CD4-positive, alpha-beta T cell treated with Interleukin-17A for 4 hours (primary cell): ENCODE measurements around the gene ATF3.

Source experiments
- DNase-seq: peaks from one replicate; pipeline ENCODE4 v3.0.0-alpha.2; 2020; ENCODE audit warnings: mixed read lengths

Gene ATF3

GRCh38 chr1:212608392-212608958, at the start of gene ATF3:
TSS of gene ATF3 (plus strand) at chr1:212608761. CDS start at chr1:212615022, 6,261 bp downstream.
- peak; percentile 86 for DNase-seq

DNA sequence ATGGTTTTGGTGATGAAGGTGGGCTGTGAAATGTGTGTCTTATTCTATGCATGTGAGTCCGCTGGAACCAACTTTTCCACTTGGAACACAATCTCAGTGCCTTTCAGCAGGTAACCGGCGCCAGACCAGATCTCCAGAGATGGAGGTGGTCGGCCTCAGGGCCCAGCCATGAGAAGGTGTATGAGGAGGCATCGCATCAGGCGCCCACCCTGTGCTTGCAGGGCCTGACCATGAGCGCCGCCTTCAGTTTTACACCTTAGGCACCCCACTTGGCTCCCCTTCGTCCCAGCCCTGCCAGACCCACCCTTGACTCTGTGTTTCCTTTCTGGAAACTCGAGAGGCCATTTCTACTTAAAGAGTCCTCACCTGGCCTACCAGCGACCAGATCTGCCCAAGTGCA, 48.6 kb upstream of the ATF3 start:
- DNase-seq: no peak

- no peak for DNase-seq
These were observed 47.6 kb upstream of the ATF3 start for GRCh38 chr1:212560933-212561460.

- DNase-seq: no peak
These were observed 47.0 kb upstream of the ATF3 start for GRCh38 chr1:212561501-212561931.

GRCh38 chr1:212562771-212563170, 45.8 kb upstream of the ATF3 start:
- no peak for DNase-seq

GRCh38 chr1:212565079-212565478, 43.5 kb upstream of the ATF3 start:
- DNase-seq: no peak

DNA sequence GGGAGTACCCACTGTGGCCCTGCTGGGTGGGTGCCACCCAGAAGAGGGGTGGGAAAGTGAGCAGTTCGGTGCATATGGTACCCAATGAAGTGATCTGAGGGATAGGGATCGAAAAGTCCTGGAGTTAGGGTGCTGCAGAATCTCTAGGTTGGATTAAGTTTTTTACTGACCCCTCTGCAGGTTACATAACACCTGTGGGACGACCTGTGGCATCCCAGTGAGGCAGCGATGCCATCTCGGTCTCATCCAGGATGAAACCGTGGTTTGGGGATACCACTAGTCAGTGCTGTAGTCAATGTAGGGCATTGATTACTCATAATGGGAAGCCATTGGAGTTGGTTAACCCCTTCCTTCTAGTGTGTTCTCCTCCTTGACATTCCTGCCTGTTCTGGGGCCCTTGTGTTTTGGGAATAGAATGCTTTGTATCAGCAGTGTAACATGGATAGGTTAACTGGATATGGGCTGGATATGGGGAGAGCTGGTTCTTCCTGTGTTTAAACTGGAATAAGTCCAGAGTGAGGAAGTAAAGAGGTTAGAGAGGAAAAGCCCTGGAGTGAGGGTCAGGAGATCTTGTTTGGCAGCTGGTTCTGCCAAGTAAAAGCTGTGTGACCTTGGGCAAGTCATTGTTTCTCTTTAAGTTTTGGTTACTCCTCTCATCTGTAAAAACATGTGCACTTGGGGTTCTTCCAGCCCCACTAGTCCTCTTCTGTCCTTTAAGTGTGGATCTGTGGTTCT, 42.8 kb upstream of the ATF3 start:
- DNase-seq: no peak

DNA sequence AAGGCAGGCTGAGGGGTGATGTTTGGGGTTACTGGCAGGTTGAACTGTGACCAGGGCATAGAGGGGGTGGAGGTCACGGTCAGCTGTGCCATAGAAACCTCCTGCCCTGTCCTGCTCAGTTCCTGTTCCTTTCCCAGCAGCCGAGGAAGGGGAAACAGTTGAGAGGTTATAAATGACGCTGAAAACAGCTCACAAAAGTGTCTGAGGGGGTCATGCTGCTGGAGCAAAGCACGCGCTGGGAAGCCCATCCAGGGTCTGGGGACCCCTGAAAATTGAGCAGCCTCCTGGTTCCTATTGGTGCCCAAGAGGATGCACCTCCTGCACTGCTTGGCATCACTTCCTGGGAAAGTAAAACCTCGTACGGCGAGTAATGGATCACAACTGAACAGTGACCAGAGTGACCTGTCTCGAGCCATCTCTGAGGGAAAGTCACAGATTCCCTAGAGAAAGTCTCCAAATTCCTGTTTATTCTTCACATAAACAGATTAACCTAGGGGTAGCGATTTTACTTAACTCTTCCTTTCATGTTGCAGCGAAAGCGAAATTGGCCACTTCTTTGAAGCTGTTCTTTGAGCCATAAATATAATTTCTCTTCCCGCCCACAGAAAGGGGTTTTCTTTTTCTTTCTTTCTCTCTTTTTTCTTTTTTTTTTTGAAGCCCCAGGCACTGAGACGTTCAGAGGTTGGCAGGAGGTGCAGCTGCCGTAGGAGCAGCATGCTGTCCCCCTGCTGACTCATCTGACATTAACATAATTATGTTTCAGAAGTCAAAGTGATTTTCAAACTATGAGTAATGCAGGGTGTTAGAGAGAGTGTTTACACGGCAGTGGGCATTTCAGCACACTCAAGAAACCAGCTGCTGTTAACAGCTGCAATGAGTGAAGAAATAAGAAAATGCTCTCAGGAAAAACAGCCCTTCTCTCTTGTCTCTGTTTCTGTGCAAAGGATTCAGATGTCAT, 41.8 kb upstream of the ATF3 start:
- DNase-seq: peak; percentile 72

DNA sequence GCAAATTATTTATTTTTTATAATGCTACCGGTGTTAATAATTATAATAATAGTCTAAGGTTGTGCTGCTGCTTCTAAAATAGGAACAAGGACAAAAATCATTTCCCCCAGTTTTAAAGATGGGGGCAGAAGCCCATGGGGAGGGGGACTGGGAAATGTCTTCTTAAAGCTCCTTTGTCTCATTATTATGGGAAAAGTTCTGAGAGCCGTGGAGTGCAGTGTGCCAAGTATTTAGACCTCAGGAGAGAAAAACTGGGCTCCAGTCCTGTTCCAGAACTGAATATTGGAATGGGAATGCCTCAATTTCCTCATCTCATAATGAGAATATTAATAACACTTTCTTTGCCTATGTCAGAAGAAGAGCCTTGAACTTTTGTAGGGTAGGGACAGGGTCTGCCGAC, 40.9 kb upstream of the ATF3 start:
- no peak for DNase-seq

GRCh38 chr1:212568978-212569537, 39.5 kb upstream of the ATF3 start:
- no peak for DNase-seq

GRCh38 chr1:212574732-212575131, 33.8 kb upstream of the ATF3 start:
- no peak for DNase-seq

DNA sequence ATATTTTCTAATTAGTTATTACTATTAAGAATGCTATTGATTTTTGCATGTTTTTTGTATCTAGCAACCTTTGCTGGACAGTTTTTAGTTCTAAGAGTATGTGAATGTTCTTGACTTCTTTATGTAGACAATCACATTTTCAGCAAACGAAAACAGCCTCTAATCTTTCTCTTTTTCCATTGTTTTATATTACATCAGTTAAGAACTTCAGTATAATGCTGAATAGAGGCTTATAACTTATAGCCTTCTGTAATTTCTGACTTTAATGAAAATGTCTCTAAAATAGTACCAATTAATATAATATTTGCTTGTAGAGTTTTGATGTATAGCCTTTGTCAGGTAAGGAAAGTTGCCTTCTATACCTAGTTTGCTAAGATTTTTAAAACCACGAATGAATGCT, 33.2 kb upstream of the ATF3 start:
- no peak for DNase-seq

DNA sequence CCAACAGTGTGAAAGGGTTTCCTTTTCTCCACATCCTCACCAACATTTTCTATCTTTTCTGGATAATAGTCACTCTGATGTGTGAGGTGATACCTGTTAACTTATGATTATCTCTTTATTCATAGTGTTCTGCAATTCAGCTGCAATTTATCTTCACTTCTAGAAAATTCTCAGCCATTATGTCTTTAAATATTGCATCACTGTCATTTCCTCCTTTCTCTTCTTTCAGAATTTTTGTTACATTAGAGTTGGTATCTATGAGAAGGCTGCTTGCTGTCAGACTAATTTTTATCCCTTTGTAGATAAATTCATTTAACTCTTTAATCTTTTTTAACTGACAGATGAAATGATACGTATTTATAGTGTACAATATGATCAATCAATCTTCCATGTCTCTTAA, 30.5 kb upstream of the ATF3 start:
- no peak for DNase-seq

- DNase-seq: no peak
These were observed 27.5 kb upstream of the ATF3 start for GRCh38 chr1:212581034-212581433.

- no peak for DNase-seq
These were observed 26.3 kb upstream of the ATF3 start for GRCh38 chr1:212582291-212582690.

- DNase-seq: no peak
These were observed 25.5 kb upstream of the ATF3 start for GRCh38 chr1:212582808-212583615.

- DNase-seq: no peak
These were observed 24.9 kb upstream of the ATF3 start for GRCh38 chr1:212583643-212584042.

DNA sequence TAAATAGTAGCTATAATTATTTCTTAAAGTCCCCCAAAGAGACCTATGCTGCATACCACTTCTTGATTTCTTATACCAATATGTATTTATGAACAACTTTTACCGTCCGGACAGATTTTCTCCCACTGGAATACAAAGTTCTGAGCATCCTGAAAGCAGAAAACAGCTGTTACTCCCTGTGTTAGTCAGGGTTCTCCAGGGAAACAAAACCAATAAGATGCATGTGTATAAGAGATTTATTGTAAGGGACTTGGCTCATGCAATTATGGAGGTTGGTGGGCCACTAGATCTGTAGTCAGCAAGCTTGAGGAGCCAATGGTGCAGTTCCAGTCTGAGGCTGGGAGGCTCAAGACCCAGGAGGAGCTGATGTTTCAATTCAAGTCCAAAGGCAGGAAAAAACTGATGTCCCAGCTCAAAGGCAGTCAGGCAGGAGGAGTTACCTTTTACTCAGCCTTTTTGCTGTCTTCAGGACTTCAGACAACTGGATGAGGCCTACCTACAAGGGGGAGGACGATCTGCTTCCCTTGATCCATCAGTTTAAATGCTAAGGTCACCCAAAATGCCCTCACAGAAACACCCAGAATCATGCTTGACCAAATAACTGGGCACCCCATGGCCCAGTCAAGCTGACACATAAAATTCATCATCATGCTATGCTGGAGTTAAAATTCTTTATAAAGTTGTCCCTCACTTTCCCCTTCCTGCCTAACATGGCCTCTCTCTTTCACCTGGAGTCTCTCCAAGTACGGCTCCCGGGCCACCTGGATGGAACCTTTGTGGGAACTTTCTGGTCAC, 24.3 kb upstream of the ATF3 start:
- DNase-seq: no peak

DNA sequence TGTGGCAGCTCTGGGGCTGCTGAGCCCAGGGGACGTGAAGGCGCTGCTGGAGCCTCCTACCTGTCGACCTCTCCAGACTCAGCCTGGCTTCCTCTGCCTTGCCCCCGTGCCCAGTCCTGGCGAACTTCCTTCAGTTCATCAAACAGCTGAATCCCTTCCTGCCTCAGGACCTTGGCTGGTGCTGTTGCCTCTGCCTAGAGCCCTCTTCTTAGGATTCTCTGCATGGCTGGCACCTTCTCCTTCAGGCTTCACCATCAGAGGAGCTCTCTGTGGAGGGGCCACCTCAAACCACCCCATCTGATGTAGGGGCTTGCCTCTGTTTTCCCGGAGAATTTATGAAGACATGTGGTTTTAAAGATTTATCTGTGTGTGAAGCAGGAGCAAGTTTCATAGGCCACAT, 23.4 kb upstream of the ATF3 start:
- DNase-seq: no peak

- DNase-seq: no peak
These were observed 22.1 kb upstream of the ATF3 start for GRCh38 chr1:212586206-212587015.
